DOHH2 (cell line): Measurements from ENCODE around the gene PAPPA.

Source experiments
- EZH2phosphoT487 ChIP-seq: fragments of 200-600 bp; sonication (generic); IDR thresholded peaks from 2 replicates; pipeline ENCODE4 v1.6.1; 2017; ENCODE audit warnings: borderline replicate concordance, mild to moderate bottlenecking, antibody characterized with exemption, low read length, moderate library complexity, mixed read lengths
- TF ChIP-seq, protein P1 (sequence below): fragments of 200-600 bp; sonication (generic); IDR thresholded peaks from one replicate; pipeline ENCODE4 v1.5.1; 2014; ENCODE audit warnings: antibody characterized with exemption, mild to moderate bottlenecking, low read depth, low read length; ENCODE audit not compliant: poor library complexity, severe bottlenecking

DNA sequence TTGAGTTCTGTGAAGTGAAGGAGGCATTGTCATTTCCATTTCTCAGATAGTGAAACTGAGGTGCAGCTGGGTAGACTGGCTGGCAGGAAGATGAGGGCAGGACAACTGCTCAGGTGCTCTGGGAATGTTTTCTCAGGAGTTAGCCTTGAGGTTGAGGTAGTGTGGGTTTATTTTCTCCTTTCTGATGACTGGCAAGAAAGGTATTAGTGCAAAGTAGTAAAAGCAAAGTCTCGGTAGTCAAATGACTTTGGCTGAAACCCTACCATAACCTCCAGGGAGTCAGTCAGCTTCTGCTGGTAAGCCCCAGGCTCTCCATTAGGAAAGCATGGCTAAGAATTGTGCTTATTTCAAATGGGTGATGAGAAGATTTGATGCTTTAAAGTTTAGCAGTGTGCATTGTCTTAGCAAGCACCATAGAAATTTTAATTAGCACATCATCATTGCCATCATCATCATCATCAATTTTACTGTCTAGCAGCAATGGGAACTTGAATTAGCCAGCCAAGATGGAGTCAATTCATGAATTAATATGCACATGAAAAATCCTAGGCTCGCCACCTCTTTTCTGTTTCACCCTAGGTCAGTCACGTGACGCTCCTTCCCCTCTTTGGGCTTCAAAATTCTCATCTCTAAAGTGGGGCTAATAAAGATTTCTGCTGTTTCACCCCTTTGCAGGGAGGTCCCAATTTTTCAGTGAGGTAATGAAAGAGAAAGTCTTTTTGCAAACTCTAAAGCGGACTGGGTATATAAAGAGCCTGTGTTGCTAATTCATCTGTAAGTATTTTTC is 10.7 kb upstream of the PAPPA start:
- TF ChIP-seq, protein P1, sequence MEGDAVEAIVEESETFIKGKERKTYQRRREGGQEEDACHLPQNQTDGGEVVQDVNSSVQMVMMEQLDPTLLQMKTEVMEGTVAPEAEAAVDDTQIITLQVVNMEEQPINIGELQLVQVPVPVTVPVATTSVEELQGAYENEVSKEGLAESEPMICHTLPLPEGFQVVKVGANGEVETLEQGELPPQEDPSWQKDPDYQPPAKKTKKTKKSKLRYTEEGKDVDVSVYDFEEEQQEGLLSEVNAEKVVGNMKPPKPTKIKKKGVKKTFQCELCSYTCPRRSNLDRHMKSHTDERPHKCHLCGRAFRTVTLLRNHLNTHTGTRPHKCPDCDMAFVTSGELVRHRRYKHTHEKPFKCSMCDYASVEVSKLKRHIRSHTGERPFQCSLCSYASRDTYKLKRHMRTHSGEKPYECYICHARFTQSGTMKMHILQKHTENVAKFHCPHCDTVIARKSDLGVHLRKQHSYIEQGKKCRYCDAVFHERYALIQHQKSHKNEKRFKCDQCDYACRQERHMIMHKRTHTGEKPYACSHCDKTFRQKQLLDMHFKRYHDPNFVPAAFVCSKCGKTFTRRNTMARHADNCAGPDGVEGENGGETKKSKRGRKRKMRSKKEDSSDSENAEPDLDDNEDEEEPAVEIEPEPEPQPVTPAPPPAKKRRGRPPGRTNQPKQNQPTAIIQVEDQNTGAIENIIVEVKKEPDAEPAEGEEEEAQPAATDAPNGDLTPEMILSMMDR: no peak
- TF ChIP-seq EZH2phosphoT487: no peak
